ENCODE measurements around the gene CACNA1C. TPM values are rescaled to one million over a fixed set of nuclear protein-coding genes. Genes with fewer than 3 reads are reported as not detected.

The CACNA1C gene
- total RNA-seq, 4 donors from 2014 or later: 5.2 to 12.9 (median 6.3) TPM

- peaks cover 0 to 52% (median 24%) of the 10 kb centered on the region in 4 donors for H3K4me1 ChIP-seq
- H3K4me3 ChIP-seq: no peak overlapping the region
- WGBS, 2 donors: 60 to 66% methylated on average over 2 of the region's 2 CpGs
- DNase-seq (ENCODE audit: low spot score in 2 of 2): no peak
- no peaks in the 10 kb centered on the region for H3K9me3 ChIP-seq
- H3K27ac ChIP-seq: peak overlapping the region in 2 of 4 donors; percentile 13 to 67
- H3K36me3 ChIP-seq: no peaks in the 10 kb centered on the region
- no peaks in the 10 kb centered on the region for H3K27me3 ChIP-seq
- TF ChIP-seq EP300 (IDR thresholded peaks at IDR 0.05): no peak
- TF ChIP-seq POLR2A (IDR thresholded peaks at IDR 0.05): no peak
- TF ChIP-seq CTCF (IDR thresholded peaks at IDR 0.05): no peak
Measured at GRCh38 chr12:2288001-2288400, 235.2 kb downstream of the CACNA1C start.

- 80 to 90% methylated on average over 4 of the region's 4 CpGs for WGBS, 2 donors
- no peak overlapping the region for H3K27ac ChIP-seq
- no peaks in the 10 kb centered on the region for H3K27me3 ChIP-seq
Measured at GRCh38 chr12:2288471-2288870, 235.7 kb downstream of the CACNA1C start.

GRCh38 chr12:2288875-2289274, 236.1 kb downstream of the CACNA1C start:
- no peak overlapping the region for H3K4me3 ChIP-seq
- peaks cover 0 to 43% (median 17%) of the 10 kb centered on the region in 4 donors for H3K4me1 ChIP-seq
- no peak for DNase-seq (ENCODE audit: low spot score in 2 of 2)
- no peaks in the 10 kb centered on the region for H3K27me3 ChIP-seq
- no peaks in the 10 kb centered on the region for H3K9me3 ChIP-seq
- H3K36me3 ChIP-seq: no peaks in the 10 kb centered on the region
- TF ChIP-seq CTCF (IDR thresholded peaks at IDR 0.05) (no peak), POLR2A (IDR thresholded peaks at IDR 0.05) (no peak), EP300 (IDR thresholded peaks at IDR 0.05) (no peak)
- no peak overlapping the region for H3K27ac ChIP-seq
- 66 to 67% methylated on average over 5 of the region's 5 CpGs for WGBS, 2 donors

More at GRCh38 chr12:2288471-2288870, 235.7 kb downstream of the CACNA1C start:
- no peaks in the 10 kb centered on the region for H3K9me3 ChIP-seq
- H3K4me1 ChIP-seq: peaks cover 0 to 47% (median 21%) of the 10 kb centered on the region in 4 donors
- H3K36me3 ChIP-seq: no peaks in the 10 kb centered on the region
- no peak for DNase-seq (ENCODE audit: low spot score in 2 of 2)
- no peak for TF ChIP-seq EP300 (IDR thresholded peaks at IDR 0.05)
- no peak for TF ChIP-seq POLR2A (IDR thresholded peaks at IDR 0.05)
- no peak for TF ChIP-seq CTCF (IDR thresholded peaks at IDR 0.05)
- H3K4me3 ChIP-seq: no peak overlapping the region

GRCh38 chr12:2289525-2289924, 236.7 kb downstream of the CACNA1C start:
- peaks cover 0 to 37% (median 11%) of the 10 kb centered on the region in 4 donors for H3K4me1 ChIP-seq
- H3K27ac ChIP-seq: no peak overlapping the region
- H3K27me3 ChIP-seq: no peaks in the 10 kb centered on the region
- H3K4me3 ChIP-seq: no peak overlapping the region
- H3K36me3 ChIP-seq: no peaks in the 10 kb centered on the region
- 84 to 92% methylated on average over 10 of the region's 10 CpGs for WGBS, 2 donors
- TF ChIP-seq POLR2A (IDR thresholded peaks at IDR 0.05) (no peak), CTCF (IDR thresholded peaks at IDR 0.05) (no peak), EP300 (IDR thresholded peaks at IDR 0.05) (no peak)
- H3K9me3 ChIP-seq: no peaks in the 10 kb centered on the region
- no peak for DNase-seq (ENCODE audit: low spot score in 2 of 2)

- Histone ChIP-seq H3K9me3 (no peaks in the 10 kb centered on the region), H3K36me3 (no peaks in the 10 kb centered on the region), H3K4me3 (no peak overlapping the region), H3K4me1 (peaks cover 0 to 31% (median 9%) of the 10 kb centered on the region in 4 donors), H3K27ac (no peak overlapping the region), H3K27me3 (no peaks in the 10 kb centered on the region)
- no peak for TF ChIP-seq POLR2A (IDR thresholded peaks at IDR 0.05)
- TF ChIP-seq CTCF (IDR thresholded peaks at IDR 0.05): no peak
- no peak for DNase-seq (ENCODE audit: low spot score in 2 of 2)
- WGBS, 2 donors: 72 to 98% methylated on average over 4 of the region's 4 CpGs
Measured at GRCh38 chr12:2290091-2290490, 237.3 kb downstream of the CACNA1C start.

Data from tibial nerve (tissue), 4 donors.